Tibial artery (tissue), 4 donors: ENCODE data around the gene CAPN5.
A peak's percentile ranks its signal among the peaks of the same experiment; 100 is the strongest.

Experiments used
- DNase-seq, 2 donors: peaks; one replicate each; pipeline ENCODE4 v3.0.0-alpha.2; 2019
- H3K27ac ChIP-seq, 2 donors: fragments of 200-600 bp; sonication (generic) in 1 of 2; 1 replicate in 1 of 2; 2 replicates in 1 of 2; pipeline ENCODE4 v1.5.1; 2018 to 2019; ENCODE audit warnings: mild to moderate bottlenecking in 1 of 2
- H3K27me3 ChIP-seq, 2 donors: fragments of 200-600 bp; sonication (generic) in 1 of 2; one replicate each; pipeline versions ENCODE4 v1.5.1 to v1.6.0; 2016 to 2019
- H3K36me3 ChIP-seq, 3 donors: fragments of 200-600 bp; sonication (generic) in 2 of 3; one replicate each; pipeline ENCODE4 v1.5.1; 2016 to 2019; ENCODE audit warnings: mild to moderate bottlenecking in 2 of 3
- H3K4me1 ChIP-seq, 4 donors: fragments of 200-600 bp; sonication (generic) in 2 of 4; 1 replicate in 3 of 4; 2 replicates in 1 of 4; pipeline ENCODE4 v1.5.1; 2016 to 2019
- H3K4me3 ChIP-seq, 2 donors: fragments of 200-600 bp; sonication (generic) in 1 of 2; 1 replicate in 1 of 2; 2 replicates in 1 of 2; pipeline ENCODE4 v1.5.1; 2018 to 2019; ENCODE audit warnings: mild to moderate bottlenecking in 2 of 2
- H3K9me3 ChIP-seq, 3 donors: fragments of 200-600 bp; sonication (generic) in 1 of 3; one replicate each; pipeline ENCODE4 v1.5.1; 2016 to 2019
- CTCF ChIP-seq, 2 experiments: fragments of 200-600 bp in 1 of 2; fragments of 450-650 bp in 1 of 2; IDR thresholded peaks; one replicate each; pipeline ENCODE4 v1.5.1; 2017 to 2019; ENCODE audit warnings: antibody characterized with exemption in 2 of 2, mild to moderate bottlenecking in 1 of 2, moderate library complexity in 1 of 2
- intact Hi-C: fragments of 100-400 bp; cut with DNase I; formaldehyde crosslinking; loops from one replicate; pipeline ENCODE4 v1.15.0; 2023; ENCODE audit warnings: low total_unique reads

CAPN5 gene

GRCh38 chr11:77175021-77175842 lies 108.5 kb downstream of the CAPN5 start:
- intact Hi-C loops, result no loop called here
- H3K4me3 ChIP-seq, result peak overlapping the region in 1 of 2 donors; percentile 4

More at GRCh38 chr11:77175021-77175842, 108.5 kb downstream of the CAPN5 start:
- Histone ChIP-seq H3K9me3 (no peaks in the 10 kb centered on the region), H3K27me3 (no peaks in the 10 kb centered on the region), H3K36me3 (no peaks in the 10 kb centered on the region), H3K27ac (no peak overlapping the region), H3K4me1 (peaks cover 0 to 10% (median 2%) of the 10 kb centered on the region in 4 donors)
- TF ChIP-seq CTCF (IDR thresholded peaks at IDR 0.05), result no peak
- peak in 1 of 2 donors; percentile 54 for DNase-seq
